Ammon's horn (tissue), 1 donor: ENCODE data around the gene ARNT2.
A peak's percentile ranks its signal among the peaks of the same experiment; 100 is the strongest.

Experiments used
- DNase-seq: peaks from one replicate; pipeline ENCODE4 v3.0.0-alpha.2; 2016; ENCODE audit warnings: low spot score

ARNT2 gene

DNA sequence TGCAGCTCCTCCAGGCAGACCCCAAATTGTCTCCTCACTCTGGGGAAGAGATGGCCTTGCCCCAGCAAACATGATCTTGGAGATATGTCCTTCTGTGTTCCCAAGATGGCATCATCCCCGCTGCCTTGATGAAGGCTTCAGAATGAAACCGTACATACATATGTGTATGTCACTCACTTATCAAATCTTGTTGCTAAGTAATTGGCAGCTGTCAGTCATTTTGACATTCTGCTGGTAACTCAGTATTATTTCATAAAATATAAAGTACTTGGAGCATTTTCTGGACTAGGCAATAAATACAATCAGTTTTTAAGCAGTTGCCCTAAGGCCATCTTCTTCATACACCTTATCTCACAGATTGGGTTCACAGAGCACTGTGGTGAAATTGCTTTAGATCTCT, 62.4 kb downstream of the ARNT2 start:
- DNase-seq = no peak

DNA sequence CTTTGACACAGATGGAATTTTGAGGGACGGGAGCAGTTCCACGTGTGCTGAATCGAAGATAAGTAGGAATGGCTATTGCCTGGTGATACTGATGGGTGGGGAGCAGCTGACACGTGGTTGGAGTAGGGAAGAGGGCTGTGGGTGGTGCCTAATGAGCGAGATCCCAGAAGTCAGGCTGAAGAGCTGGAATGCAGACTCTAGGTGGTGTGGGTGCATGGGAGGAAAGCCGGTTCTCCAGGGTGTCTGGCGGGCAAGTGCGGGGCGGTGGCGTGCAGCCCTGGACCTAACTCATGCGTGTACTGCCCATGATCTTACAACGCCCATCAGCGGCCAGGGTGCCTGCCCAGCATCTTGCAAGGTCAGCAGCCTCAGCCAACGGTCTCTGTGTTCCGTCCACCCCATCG, 63.1 kb downstream of the ARNT2 start:
- peak; percentile 47 for DNase-seq

DNA sequence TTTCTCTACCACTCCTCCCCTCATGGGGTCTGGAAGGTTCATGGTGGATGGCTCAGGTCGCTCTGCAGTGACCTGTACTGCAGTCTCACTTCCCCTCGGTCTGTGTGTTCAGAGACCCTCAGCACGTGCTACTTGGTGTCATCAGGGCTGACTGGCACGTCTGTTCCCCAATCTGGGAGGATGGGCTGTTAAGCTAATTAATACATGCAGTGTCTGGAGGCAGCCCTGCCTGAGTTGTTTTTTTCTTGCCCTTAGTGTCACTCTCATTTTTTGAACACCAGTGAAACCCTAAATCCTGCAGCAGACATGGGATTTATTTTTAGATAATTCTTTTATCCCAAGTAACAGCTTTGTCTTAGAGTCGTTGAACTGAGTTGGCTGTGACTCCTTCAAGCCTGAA, 64.6 kb downstream of the ARNT2 start:
- no peak for DNase-seq

DNA sequence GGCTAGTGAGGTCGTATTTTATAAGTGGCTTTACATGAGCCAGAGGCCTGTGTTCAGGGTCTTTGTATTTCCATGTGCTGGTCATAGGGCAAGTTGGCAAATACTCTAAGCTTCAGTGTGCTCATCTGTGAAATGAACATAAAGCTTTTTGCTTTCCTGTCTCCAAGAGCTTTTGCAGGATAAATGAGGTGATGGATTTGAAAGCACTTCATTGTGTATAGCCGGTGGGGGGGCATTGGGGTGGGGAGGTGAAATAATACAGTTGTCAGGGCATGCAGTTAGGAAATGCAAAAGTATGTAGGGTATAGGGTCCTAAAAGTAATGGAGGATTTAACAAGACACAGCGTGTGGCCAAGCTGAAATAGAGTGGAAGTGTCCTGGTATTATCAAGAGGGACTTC, 67.7 kb downstream of the ARNT2 start:
- no peak for DNase-seq

DNA sequence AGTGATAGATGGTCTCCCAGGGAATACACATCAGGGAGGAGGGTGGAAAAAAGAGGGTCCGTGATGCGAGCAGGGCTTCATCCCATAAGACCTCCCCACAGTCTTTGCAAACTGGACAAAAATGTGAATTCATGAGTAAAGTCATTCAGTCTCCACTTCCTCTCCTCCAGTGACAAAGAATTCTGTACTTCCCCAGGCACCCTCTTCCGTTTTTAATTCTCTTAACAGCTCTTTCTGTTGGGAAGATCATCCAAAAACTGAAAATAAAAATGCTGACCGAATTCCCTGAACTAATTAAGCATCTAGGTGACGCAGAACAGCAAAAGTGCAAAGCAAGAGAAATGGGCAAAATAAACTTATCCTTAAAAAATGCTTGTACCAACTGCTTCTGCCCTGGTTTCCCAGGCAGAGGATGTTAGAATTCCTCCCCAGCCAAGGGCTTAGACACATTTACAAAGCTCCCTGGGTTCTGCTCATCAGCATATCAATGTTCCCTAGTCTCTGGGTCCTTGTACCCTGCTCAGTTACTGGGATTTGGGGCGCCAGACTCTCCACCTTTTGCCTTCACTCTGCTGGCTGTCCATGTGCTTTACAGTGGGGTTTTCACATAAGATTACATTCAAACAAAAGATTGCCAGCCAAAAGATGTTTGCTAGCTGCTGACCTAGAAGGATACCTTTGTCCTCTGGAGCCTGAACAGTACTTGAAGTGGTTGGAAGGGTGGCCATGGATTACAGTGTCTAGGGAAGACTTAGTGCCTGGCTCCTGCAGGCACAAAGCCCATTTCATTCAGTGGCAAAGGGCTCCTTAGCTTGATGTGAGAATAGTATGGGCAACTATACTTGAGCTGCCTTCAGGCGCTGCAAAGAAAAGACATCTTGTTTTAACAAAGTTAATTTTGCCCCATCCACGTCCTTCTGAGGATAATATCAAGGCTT, 69.4 kb downstream of the ARNT2 start:
- DNase-seq = no peak

DNA sequence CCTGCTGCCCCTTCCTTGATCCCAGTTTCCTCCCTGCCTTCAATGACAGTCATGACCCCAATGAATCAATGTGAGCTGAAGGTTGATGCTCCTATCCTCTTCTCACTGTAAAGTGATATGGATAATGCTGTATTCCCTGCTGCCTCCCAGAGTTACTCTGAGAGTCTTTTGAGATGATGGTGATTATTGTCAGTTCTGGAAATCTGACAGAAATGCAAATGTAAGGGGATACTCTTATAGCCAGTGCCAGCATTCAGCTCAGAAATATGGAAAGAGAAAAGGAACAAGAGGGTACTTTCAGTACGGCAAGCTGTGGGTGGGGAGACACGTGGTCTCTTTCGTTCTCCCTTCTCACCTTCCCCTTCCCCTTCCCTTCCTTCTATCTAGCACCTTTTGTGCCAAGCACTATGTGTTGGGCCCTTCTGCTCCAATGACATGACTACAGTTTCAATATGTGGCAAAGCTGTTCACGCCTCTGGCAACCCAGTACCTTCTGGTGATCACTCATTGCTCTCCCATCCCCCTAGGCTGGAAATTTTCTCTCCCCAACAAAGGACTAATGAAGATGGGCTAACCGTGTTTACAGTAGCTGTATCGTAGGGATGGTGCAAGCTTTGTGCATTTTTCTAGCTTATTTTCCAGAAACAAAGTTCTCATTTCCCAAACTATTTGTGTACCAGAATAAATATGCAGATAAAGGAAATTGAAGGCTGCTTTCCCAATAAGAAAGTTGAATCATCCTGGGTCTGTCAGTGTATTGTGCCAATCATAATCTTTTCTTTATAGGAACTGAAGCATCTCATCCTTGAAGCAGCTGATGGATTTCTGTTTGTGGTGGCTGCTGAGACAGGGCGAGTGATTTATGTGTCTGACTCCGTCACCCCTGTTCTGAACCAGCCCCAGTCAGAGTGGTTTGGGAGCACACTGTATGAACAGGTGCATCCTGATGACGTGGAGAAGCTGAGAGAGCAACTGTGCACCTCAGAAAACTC, 70.3 kb downstream of the ARNT2 start:
- DNase-seq = no peak

DNA sequence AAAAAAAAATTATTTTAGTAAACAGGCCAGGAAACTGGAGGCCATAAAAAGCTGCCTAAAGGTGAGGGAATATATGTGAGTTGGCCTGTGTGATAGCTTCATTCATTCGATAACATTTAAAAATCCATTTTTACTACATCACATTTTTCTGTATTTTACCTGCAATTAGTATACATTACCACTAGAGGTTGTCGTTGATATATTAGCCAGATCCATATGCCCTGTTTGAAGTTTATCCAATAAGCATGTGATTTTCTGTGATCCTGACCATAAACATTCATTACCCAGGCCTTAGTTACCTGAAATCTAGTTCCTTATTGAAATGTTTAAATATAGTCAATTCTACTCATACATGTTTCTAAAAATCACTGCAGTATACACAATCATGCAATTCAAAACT, 71.4 kb downstream of the ARNT2 start:
- no peak for DNase-seq

DNA sequence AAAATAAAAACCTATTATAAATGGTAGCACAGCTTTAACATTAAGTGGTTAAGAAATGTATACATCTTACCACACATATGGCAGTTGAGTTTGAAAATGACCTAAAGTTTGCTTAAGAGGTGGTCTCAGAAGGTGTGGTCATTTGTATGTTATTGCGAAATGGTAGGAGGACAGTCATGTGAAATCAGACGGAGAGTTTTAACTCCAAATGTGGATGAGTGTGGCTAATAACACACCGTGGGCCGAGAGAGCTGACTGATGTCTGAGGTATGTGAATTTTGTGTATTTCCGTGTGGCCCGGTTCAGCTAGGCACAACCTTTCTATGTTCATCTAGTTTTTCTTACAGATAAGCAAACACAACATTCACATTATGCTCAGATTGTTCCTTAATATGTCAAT, 71.9 kb downstream of the ARNT2 start:
- DNase-seq = no peak

DNA sequence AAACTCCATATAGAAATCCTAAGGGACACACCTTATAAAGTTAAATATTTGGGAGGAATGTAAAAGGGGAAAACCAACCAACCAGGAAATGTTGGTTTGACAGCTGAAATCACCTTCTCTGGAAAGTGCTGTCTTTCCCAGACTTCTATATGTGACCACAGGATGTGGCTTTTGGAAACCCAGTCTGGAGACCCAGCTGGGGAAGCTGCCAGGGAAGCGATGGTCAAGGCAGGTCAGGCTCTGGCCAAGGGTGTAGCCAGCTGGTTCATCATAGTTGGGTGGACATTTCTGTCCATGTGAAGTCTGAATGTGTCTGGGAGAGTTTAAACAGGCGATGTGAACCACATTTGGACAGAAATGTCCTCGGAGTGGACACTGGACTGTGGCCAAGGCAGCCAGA, 73.9 kb downstream of the ARNT2 start:
- DNase-seq = no peak

DNA sequence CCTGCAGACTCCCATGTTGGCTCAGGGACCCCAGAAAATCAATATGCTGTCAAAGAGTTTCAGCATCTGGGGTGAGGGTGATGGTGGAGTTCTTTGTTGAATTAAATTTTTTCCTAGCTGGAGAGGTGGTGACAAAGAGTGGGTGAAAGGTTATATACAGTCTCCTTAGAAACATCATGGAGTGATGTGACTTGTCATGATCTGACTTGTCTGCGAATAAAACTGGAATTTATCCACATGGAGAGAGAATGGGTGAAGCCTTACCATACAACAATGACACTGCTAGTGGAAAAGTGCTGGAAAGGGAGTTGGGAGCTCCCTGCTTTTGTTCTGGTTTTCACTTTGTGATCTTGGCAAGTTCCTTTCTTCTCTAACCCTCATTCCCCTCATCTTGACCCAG, 75.0 kb downstream of the ARNT2 start:
- DNase-seq = no peak

DNA sequence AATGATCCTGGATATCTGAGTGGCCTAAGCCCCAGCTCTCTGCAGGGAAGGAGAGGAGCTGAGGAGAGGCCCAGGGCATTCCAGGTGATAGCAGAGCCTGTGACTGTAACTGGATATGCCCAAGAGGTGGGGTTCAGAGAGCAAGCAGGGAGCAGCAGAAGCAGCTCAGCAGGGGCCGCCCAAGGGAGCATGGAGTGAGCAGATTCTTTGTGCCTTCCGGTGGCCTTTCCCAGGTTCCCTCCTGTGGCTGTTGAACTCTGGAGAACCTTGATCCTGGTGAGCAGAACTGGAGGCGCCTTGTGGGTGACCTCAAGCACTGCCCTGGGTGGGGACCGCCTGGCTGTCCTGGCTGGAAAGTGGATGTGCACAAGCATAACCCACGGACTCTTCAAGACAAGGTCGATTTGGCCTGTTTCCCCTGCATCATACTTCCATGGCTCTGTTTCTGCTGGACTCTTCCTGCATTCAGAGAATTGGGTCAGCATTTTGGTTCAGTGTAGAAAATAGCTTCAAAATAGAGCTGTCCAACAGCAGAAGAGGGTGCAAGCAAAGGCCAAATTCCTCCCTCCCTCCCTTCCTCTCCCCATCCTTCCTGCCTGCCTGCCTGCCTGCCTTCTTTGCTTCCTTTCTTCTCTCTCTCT, 76.1 kb downstream of the ARNT2 start:
- no peak for DNase-seq

DNA sequence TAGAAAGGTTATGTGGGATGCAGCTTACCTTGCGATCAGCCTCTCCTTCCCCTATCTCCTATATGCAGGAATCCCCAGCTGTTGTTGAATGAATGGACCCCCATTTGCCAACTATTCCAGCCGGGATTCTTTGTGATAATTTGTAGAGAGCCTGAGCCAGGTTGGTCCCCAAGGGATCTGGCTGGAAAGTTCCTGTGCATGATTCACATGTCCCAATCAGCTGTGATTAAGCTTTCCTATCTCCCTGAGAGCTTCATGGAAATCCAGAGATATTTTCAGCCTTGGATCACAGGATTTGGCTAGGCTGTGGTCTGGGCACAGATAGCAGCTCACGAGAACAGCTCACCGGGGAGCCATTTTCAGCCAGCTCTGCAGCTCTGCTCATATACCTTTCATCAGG, 76.7 kb downstream of the ARNT2 start:
- no peak for DNase-seq

DNA sequence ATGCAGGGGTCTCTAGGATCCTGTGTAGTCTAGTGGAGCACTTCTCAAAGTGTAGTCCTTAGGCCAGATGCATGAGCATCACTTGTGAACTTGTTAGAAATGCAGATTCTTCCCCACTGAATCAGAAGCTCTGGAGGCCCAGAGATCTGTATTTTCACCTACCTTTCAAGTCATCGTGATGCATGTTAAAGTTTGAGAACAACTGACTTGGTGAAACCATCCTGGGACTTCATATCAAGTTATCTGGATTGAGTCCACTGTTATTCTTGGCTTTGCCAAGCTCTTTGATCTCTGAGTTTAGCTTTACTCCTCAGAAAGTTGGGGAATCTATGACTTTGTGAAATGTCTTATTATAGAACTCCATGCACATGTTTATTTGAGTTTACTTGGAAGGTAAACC, 78.5 kb downstream of the ARNT2 start:
- no peak for DNase-seq

DNA sequence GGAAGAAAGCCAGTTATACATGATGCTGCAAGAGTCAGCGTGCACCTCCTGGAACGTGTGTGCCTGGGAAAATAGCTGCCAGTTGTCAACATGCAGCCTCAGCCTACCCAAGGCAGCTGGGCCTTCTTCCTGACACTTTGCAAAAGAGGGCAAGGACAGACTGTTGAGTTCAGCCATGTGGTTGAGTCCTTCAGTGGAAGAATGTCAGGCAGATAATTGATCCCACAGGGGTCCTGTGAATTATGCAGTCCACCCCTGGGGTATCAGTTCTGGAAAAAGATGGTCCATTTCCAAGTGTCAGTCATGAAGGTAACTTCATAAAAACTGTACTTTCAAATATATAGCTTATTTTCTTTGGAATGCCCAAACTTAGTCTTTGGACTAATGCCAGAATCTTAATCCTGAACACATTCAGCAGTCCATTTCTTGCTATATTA, 79.6 kb downstream of the ARNT2 start:
- DNase-seq = no peak

DNA sequence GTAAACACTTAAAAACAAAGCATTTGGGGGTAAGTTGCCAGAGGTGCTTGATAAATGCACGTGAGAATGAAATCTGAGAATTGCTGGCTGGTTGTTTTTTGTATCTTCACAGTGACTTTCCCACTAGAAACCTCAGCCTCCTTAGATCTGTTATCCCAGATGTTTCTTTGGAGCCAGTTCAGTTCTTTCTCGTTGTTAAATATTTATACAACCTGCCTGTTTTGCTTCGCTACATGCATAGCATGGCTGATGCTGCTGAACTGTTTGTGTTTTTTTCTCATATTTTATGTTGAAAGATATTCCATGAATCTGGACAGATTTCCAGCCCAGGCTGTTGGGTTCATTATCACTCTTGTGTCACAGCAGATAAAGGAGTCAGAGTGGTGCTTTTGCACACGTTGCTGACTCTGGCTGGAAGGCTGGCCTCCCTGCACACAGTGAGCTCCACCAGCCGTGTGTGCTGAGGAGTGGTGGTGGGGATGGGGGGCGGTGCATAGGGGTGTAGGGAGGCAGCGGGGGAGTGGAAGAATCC, 80.2 kb downstream of the ARNT2 start:
- no peak for DNase-seq

DNA sequence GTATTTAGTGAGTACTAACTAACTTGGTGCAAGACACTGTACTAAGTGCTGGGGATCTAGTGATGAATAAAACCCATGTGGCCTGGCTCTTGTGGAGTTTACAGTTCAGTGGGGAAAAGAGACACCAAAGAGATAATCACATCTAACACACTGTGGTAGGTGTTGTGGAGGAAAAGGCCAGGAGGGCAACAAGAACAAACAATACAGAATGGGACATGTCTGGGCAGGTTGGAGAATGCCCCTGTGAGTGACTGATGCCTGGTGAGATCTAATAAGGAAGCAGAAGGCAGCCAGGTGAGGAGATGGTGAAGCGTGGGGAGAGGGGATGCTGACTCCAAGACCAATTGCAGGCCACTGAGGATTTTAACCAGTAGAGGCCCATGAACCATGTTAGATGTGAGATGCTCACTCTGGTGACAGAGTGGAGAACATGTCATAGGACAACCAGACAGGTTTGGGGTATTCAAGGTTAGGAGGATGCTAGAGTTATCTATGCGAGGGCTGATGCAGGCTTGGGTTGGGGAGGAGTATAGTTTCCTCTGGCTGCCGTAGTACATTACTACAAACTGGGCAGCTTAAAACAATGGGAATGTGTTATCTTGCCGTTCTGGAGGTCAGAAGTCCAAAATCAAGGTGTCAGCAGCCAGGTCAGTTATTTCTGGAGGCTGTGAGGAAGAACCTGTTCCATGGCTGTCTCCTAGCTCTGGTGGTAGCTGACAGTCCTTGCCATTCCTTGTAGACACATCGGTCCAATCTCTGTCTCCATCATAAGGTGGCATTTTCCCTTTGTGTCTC, 81.4 kb downstream of the ARNT2 start:
- DNase-seq = no peak

DNA sequence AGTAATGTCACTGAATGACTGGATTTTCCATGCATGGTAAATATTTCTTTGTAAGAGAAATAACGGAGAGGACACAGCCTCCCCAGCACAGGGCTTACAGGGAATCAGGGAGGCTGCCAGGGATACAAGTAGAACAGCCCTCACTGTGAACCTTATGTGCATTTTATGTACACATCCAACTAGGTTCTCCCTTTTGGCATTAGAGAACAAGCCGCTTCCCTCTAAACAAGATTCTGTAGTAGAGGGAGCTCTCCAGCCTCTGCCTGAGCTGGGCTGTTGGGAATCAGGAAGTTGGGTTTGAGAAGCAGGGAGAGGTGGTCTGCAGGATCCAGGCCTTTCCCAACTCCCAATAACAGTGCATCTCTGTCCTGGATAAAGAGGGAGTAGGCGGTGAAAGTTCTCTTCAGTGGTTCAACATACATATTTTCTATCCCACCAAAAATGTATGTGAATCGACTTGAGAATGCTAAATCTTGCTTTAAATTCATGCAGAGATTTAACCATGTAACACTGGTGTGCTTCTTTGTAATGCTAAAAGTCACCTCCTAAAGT, 83.7 kb downstream of the ARNT2 start:
- DNase-seq = no peak

DNA sequence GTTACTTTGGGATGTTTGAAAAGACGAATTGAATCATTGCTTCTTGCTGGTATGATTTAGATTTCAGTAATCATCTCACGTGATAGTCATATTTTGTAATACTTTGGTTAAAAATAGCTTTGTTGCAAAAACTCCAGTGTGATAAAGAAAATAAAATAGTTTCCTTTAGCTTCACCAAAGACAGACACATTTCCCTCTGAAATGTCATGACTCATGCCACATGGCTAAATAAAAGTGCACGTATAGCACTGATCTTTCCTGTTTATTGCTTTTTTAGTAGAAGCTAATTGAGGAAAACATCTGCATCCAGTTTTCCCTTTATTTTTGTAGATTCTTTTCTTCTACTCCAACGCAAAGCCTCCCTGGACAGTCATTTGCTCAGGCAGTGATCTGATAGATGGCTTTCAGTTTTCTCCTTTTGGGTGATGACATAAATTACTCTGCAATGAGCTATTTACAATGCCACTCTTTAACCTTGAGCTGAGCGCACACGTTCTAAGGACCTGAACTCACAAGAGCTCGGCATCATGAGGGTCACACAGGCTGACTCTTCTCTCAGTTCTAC, 84.9 kb downstream of the ARNT2 start:
- DNase-seq = no peak

DNA sequence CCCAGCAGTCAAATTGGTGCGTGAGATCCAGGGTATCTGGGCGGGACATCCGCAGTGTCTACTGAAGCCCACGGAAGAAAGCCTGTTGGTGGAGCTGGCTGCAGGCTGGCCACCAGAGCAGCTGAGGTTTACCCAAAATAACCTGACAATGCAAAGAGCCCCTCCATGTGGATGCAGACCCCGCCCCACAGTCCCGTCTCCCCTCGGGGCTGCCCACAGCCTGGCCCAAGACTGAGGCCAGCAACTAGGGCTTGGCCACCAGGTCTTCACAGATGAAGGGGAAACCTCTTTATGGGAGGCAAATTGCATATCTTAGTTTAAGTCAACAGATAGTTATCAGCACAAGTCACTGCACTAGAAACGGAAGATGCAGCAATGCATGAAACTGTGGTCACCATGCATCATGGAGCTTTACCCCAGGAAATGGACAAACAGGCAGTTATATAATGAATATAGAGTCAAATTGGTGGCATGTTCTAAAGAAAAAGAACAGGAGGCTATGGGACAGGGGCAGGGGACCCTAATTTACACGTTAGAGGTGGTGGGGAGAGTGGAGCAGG, 86.3 kb downstream of the ARNT2 start:
- DNase-seq = no peak

DNA sequence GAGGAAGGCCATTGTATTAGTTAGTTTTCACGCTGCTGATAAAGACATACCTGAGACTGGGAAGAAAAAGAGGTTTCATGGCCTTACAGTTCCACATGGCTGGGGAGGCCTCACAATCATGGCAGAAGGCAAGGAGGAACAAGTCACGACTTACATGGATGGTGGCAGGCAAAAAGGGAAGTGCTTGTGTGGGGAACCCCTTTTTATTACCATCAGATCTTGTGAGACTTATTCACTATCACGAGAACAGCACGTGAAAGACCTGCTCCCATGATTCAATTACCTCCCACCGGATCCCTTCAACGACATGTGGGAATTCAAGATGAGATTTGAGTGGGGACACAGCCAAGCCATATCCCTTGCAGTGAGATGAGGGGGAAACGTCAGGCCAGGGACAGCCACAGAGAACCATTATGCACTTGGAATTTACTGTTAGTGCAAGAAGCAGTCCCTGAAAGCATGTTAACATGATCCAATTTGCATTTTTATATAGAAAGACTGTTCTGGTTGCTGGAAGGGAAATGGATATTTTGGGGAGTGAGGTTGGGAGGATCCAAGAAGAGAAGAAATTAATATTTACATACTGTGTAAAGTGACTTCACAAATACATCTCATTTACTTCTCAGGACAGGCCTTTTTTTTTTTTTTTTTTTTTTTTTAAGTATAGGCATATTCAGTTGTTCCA, 87.1 kb downstream of the ARNT2 start:
- DNase-seq = no peak
